H7 (cell line): ENCODE data around the gene ANGPTL7. TPM values are rescaled to one million over a fixed set of nuclear protein-coding genes. Genes with fewer than 3 reads are reported as not detected.
"Not testable (repeated sequence)": the region's sequence is repeated elsewhere in the genome, so short reads cannot be mapped to it uniquely, and the experiment has no call there.

Experiments used
- DNase-seq: peaks from one replicate; pipeline ENCODE4 v3.0.0; 2012
- H3K27me3 ChIP-seq: 2 replicates; pipeline ENCODE4 v1.6.0; 2011; ENCODE audit warnings: mild to moderate bottlenecking, low read length; ENCODE audit not compliant: control insufficient read depth, insufficient read depth
- H3K36me3 ChIP-seq: replicated peaks from 2 replicates; pipeline ENCODE4 v1.5.1; 2011; ENCODE audit warnings: low read length; ENCODE audit not compliant: control insufficient read depth, insufficient read depth
- H3K4me3 ChIP-seq: 2 replicates; pipeline ENCODE4 v1.5.1; 2011; ENCODE audit warnings: low read depth, mild to moderate bottlenecking, control low read depth, low read length, moderate library complexity; ENCODE audit not compliant: insufficient read depth
- total RNA-seq: library from RNA; depleted of rRNA; stranded (reverse); fragments of >200 nt; shearing (Covaris generic); gene quantifications from 2 replicates; pipeline ENCODE4 v1.2.3, GENCODE V29; 2014

The ANGPTL7 gene
- total RNA-seq, 1 experiment from 2014 or later = not detected

DNA sequence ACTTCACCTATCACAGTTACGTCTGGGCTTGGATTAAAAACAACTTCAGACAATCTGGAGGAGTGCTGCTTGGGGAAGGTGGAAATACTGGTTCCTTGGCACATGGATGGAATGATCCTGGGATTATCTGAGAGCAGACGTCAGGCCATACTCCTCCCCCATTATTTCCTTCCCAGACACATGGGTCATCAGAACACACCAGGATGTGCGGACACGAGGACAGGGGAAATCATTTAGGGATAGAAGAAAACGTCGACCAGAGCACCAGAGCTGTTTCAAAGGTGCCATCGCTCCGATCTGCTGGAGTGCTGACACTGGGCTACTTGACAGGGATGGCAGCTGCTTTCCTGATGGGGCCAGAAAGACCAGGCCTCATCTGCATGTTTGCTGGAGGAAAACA lies 31.8 kb upstream of the ANGPTL7 start:
- Histone ChIP-seq H3K36me3 (peaks cover 14% of the 10 kb centered on the region), H3K27me3 (no peaks in the 10 kb centered on the region)

DNA sequence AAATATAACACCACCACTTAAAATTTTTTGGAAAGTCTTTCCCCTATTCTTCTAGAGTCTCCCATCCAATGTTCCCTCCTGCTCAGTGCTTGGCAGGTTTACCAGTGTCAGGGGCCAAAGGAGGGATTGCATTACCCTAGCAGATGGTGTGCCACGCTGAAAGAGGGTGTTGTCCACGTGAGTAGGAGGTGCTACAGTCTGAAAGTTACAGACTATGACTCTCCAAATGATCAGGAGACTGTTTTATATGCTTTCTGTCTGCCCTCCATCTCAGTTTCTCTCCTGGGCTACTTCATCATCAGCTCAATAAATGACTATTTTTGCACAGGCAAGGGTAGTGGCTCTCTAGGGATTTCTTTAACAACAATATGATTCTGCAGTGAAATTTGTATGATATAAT lies 31.3 kb upstream of the ANGPTL7 start:
- no peak for DNase-seq
- Histone ChIP-seq H3K36me3 (peaks cover 14% of the 10 kb centered on the region), H3K27me3 (no peaks in the 10 kb centered on the region), H3K4me3 (no peak overlapping the region)

More for the DNA sequence above, 31.8 kb upstream of the ANGPTL7 start:
- no peak for DNase-seq
- no peak overlapping the region for H3K4me3 ChIP-seq

DNA sequence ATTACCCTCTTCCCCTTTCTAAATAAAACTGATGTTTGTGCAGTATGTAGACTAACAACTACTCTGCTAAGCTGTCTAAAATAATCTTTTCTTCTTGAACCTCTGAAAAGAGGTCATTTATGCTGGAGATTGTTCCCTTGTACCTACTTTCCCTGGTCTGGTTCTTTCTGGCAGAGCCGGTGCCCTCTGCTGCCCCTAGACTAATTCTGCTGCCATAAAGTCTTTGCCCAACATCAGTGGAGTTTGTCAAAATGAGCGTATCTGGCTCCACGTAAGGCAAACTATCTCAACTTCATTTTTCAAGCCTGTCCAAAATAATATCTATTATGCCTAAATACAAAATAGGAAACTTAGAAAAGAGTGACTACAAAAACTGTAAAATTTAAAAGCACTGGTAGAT lies 30.9 kb upstream of the ANGPTL7 start:
- H3K36me3 ChIP-seq = peaks cover 14% of the 10 kb centered on the region
- H3K27me3 ChIP-seq = no peaks in the 10 kb centered on the region
- no peak overlapping the region for H3K4me3 ChIP-seq
- no peak for DNase-seq

DNA sequence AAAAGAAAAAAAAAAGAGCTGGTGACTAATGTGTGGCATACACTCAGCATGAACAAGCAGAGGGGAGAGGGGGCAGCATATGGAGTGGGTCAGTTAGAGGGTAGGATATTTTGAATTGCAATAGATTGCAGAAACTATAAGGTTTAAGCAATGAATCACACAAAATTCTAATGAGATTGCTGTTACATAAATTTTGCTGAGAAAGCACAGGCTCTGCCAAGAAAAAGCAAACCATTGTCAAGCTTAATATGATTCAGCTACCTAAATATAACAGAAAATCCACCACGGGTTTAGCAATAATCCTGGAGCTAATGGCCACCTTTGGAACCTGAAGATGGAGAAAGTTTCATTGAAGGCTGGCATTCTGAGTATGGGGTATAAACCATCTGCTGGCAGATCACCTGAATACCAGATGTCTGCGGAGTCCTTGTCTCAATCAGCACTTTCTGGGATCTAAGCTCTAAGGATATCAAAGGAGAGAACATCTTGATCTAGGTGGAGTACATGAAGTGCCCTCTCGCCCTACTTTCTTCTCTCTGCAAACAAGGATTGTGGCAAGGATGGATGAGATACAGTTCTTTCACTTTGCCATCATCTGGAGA lies 30.3 kb upstream of the ANGPTL7 start:
- Histone ChIP-seq H3K36me3 (peaks cover 14% of the 10 kb centered on the region), H3K27me3 (no peaks in the 10 kb centered on the region), H3K4me3 (no peak overlapping the region)
- no peak for DNase-seq

- H3K27me3 ChIP-seq, H3K36me3 ChIP-seq, H3K4me3 ChIP-seq, DNase-seq: not testable (repeated sequence)
These were observed 26.4 kb upstream of the ANGPTL7 start for GRCh38 chr1:11162752-11163151.

- H3K27me3 ChIP-seq, DNase-seq, H3K36me3 ChIP-seq, H3K4me3 ChIP-seq: not testable (repeated sequence)
These were observed 22.4 kb upstream of the ANGPTL7 start for GRCh38 chr1:11166744-11167143.

- no peak overlapping the region for H3K4me3 ChIP-seq
- DNase-seq = no peak
- H3K36me3 ChIP-seq = no peaks in the 10 kb centered on the region
- H3K27me3 ChIP-seq = no peaks in the 10 kb centered on the region
These were observed 20.4 kb upstream of the ANGPTL7 start for GRCh38 chr1:11168731-11169130.

GRCh38 chr1:11169202-11169601 lies 20.0 kb upstream of the ANGPTL7 start:
- H3K4me3 ChIP-seq = no peak overlapping the region
- H3K27me3 ChIP-seq = no peaks in the 10 kb centered on the region
- no peaks in the 10 kb centered on the region for H3K36me3 ChIP-seq
- DNase-seq = no peak

DNA sequence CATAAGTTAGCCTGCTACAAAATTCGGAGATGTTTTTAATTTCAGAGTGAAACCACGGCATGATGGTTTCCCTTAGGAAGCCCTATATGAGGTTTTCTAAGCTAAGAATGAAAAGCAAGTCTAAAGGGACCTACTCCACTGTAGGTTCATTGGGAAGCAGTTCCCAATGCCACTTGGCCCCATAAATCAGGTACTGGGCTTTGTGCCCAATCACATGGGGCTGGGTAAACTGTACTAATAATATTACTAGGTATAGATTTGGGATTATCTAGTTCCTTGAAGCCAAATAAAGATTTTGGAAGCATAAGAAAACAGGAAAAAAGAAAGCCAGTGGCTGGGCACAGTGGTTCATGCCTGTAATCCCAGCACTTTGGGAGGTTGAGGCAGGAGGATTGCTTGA lies 19.1 kb upstream of the ANGPTL7 start:
- Histone ChIP-seq H3K36me3 (no peaks in the 10 kb centered on the region; the same call in 1 of the 2 replicates), H3K27me3 (no peaks in the 10 kb centered on the region), H3K4me3 (no peak overlapping the region)
- DNase-seq = no peak

DNA sequence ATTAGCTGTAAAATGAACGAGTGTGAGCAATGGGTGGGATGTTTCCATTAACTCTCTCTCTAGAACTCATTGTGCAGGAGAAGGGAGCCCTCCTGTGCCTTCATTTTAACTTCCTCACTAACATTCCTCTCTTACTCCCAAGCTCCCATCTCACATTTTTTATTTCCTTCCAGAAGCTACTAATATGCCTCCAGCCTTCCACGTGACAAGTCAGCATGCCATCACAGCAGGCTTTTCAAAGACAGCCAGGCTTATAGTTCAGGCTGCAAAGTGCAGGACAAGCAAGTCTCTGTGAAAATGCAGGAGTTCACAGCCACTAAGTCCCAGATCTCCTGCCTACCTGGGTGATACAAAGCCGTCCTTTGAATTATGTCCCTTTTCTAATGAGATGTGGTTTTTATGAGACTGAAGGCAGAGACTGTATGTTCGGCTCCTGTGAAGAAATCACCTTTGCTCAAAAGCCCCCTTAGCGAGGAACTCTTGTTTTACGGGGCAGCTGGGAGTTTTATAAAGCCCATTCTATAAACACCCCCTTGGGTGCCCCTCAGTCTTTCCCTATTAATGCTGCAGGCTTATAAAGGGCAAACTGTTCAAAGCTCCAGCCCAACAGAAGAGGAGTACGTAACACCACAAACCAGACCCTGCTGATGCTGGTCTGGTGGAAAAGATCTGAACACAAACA lies 14.8 kb upstream of the ANGPTL7 start:
- peaks cover 1% of the 10 kb centered on the region for H3K36me3 ChIP-seq
- no peak overlapping the region for H3K4me3 ChIP-seq
- DNase-seq = no peak
- no peaks in the 10 kb centered on the region for H3K27me3 ChIP-seq

DNA sequence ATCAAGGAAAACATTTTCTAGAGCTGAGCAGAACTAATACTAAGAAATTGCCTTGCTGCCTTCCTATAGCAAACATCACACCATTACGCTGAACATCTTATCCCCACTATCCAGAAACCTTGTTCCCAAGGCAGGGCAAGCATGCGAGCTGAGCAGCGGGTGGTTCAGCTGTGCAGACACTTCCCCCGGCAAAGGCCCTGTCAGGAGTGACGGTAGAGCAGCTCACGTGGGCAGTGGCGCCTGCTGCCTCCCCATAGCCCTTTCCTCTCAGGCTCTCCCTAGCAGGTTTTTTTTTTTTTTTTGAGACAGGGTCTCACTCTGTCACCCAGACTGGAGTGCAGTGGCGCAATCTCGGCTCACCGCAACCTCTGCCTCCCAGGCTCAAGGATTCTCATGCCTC lies 13.7 kb upstream of the ANGPTL7 start:
- DNase-seq = no peak
- H3K4me3 ChIP-seq = no peak overlapping the region
- no peaks in the 10 kb centered on the region for H3K27me3 ChIP-seq

DNA sequence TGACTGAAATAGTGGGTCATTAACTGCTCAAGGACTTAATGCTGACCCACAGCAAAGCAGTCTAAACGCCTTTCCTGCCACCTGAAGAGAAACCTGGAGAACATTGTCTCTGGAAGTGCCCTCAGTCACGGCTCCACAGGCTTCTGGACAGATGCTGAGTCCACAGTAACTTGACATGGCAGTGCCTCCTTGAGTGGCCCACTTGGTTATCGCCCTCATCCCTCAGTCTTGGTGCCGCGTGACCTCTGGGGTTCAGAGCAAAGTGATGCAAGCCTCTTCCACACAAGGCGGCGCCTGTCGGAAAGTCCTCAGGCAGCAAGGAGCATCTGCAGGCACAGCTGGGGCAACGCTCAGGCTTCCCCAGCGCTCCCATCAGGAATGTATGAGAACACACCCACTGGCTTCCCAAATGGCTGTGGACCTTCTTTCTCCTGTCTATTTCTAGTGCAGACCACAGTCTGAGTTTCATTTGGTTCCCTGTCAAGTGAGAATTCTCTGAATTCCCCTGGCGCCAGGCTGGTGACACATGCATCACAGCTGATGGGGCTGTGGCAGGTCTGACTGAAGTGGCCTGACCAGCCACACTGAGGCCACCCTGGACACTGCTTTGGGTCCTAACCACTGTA lies 13.0 kb upstream of the ANGPTL7 start:
- no peak for DNase-seq
- H3K4me3 ChIP-seq = no peak overlapping the region
- no peaks in the 10 kb centered on the region for H3K27me3 ChIP-seq
- peaks cover 1% of the 10 kb centered on the region for H3K36me3 ChIP-seq

More for the DNA sequence above, 13.7 kb upstream of the ANGPTL7 start:
- peaks cover 1% of the 10 kb centered on the region for H3K36me3 ChIP-seq

DNA sequence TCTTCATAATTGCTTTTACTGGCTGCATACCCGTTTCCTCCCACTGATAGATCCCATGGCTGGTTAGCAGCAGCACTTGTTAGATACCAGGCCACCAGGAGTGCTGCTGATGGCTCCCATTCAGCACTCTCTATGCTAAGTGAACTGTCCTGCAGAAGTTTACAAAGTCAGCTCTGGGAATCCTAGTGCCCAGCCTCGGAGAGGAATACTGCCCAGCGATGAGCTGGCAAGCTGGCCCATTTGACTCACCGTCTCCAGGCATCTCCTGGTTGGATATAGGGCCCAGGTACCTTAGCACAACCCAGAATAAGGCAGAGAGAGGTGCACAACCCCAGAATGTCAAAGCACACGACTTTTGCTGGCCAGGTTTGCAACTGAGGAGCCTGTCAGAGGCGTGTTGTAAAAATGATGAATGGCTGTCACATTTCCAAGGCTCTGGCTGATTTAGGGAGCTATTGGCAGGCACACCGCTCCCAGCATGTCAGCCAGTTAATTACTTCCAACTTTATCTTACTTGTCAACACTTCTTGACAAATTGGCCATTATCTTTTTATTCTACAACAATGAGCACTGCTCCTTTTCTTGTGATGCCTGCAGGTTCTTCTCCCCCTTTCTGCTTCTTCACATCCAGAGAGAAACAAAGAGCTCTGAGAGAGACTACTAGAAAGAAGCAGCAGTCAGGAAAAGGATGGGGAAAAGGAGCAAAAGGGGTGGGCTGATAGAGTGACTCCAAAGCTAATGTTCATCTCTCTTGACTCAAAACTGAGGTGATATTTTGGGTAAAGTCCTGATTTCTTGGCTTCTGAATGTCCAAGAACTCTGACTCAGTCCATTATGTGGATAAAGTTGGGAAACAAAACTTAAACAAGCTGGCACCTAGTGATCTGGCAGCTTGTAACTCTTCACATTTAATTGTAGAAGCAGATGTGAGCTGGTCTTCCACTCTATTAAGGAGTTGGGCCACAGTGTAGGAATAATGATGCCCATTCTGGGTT lies 10.8 kb upstream of the ANGPTL7 start:
- H3K4me3 ChIP-seq = no peak overlapping the region
- DNase-seq = no peak
- no peaks in the 10 kb centered on the region for H3K27me3 ChIP-seq
- H3K36me3 ChIP-seq = peaks cover 1% of the 10 kb centered on the region

DNA sequence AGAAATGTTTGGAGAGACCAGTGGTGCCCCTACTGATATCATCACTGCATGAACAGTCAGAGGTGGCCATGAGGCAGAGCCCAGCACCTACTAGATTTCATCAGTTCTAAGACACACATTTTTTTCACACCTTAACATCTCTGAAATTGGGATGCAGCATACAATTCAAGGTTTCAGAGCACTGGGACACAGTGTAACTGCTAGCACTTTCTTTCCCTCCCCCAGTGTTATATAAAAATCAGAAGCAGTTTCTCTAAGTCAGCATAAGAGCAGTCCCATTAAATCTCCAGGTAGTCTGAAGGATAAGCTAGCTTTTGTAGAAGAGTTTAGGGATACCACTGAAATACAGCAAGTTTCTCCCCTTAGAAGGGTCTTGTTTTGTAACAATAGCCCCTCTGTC lies 10.0 kb upstream of the ANGPTL7 start:
- no peak for DNase-seq
- no peaks in the 10 kb centered on the region for H3K27me3 ChIP-seq
- H3K36me3 ChIP-seq = peaks cover 1% of the 10 kb centered on the region
- H3K4me3 ChIP-seq = no peak overlapping the region
